IPS DF 4.7 (cell line): ENCODE data around the gene ST8SIA1.

ENCODE experiments used
- DNase-seq: peaks from one replicate; pipeline ENCODE4 v3.0.0-alpha.2; 2013; ENCODE audit warnings: low spot score; ENCODE audit errors: extremely low read depth

Gene ST8SIA1

GRCh38 chr12:22242726-22243125, 91.8 kb downstream of the ST8SIA1 start:
- DNase-seq, result no peak

- DNase-seq, result no peak
Measured at GRCh38 chr12:22238211-22238610, 96.3 kb downstream of the ST8SIA1 start.

DNA sequence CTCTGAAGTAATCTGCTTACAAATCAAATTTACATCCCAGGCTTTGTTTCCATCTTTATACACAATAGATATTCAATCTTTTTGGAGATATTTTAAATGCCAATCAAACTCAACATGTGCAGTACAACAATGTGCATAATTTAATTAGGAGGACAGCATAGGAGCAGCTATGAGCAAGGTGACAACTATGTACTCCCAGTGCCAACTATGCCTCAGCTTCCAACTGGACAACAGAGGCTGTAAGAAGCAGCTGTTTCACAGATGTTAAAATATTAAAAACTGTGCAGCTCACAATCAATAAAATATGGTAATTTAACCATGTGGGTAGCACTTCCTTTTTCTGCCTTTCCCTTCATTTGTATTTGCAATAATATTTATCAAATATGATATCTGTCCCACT, 99.9 kb downstream of the ST8SIA1 start:
- DNase-seq, result no peak

DNA sequence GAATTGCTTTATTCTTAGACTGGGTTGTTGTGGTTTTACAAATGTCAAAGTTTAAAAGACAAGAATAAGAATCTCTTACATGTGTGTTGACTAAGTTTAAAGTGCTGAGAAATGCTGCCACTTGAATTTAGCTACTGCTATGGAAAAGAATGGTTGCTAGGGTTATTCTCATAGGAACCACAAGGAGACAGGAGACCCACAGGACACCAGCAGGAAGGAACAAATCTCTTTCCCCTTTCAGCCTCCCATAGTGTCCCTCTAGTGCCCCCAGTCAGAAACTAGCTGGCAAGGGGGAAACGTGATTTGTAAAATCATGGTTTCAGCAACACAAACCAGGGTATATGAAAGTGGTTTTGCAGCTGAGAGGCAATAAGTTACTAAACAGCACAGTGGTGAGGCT, 102.7 kb downstream of the ST8SIA1 start:
- no peak for DNase-seq

GRCh38 chr12:22231078-22231477, 103.4 kb downstream of the ST8SIA1 start:
- no peak for DNase-seq

- DNase-seq, result no peak
Measured at GRCh38 chr12:22230280-22230794, 104.2 kb downstream of the ST8SIA1 start.

GRCh38 chr12:22229652-22230279, 104.7 kb downstream of the ST8SIA1 start:
- DNase-seq, result no peak

- DNase-seq, result no peak
Measured at GRCh38 chr12:22228022-22228875, 106.3 kb downstream of the ST8SIA1 start.

- no peak for DNase-seq
Measured at GRCh38 chr12:22223356-22223755, 111.2 kb downstream of the ST8SIA1 start.

DNA sequence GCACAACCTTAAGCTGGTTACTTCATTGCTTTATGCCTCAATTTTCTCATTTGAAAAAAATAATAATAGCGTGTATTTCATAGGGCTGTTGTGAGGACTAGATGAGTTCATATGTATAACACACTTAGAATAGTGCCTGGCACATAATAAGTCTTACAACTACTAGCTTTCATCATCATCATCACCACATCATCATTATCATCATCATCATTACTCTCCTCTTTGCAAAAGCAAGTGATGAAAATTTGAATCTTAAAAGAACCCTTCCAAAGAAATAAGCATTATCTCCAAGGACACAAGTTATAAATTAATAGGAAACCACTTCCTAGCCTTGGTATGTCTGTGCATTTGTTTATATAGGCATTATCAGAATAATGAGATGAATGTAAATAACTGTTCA, 117.0 kb downstream of the ST8SIA1 start:
- no peak for DNase-seq

- no peak for DNase-seq
Measured at GRCh38 chr12:22215467-22216253, 118.8 kb downstream of the ST8SIA1 start.

GRCh38 chr12:22211128-22211527, 123.4 kb downstream of the ST8SIA1 start:
- DNase-seq, result no peak

DNA sequence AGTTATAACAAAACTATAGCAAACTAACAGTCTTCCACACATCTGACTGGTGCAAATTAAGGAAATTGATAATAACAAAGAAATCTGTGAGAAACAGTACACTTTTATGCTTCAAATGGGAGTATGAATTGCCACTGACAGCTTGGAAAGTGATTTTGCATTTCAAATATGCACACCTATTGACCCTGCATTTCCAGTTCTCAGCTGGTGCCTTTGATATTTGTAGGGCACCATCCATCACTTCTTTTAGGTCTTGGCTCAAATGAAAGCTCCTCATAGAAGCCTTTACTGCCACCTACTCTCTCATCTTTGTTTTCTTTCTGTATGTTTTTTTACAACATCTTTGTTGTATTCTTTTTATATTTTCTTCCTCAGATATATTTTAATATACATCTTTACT, 125.1 kb downstream of the ST8SIA1 start:
- no peak for DNase-seq

- no peak for DNase-seq
Measured at GRCh38 chr12:22206111-22206728, 128.3 kb downstream of the ST8SIA1 start.

DNA sequence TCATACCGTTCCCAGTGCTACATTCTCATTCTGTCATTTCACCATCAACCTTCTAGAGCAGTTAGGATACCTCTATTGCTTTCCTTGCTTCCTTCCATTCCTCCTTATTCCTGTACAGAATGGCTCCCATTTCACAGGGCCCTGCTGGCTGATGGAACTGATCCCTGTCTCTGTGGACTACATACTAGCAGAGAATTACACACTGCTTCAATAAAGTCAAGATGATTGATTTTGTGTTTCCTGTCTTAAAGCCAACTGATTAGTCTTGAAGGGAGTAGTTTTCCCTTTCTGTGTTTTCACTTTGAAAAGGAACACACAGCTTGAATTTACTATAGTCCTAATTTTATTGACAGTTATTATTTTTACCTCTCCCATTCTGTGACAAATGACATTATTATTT, 130.1 kb downstream of the ST8SIA1 start:
- no peak for DNase-seq

DNA sequence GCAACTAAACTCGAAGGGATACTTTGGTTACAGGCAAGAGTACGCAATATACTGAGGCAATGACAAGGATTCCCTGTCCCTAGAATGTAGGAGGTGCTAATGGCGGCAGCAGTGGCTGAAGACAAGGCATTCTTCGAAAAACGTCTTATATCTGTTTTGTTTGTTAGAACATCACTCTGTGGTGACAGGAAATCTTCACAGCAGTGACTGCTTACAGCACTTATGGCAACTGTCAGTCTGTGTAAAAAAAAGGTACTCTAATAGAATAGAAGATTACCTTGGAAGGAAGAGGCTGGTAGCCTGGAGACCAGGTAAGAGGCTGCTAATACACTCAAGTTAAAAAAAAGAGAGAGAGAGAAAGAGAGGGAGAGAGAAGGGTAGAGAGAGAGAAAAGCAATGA, 131.7 kb downstream of the ST8SIA1 start:
- no peak for DNase-seq

GRCh38 chr12:22201101-22201500, 133.4 kb downstream of the ST8SIA1 start:
- DNase-seq, result no peak

DNA sequence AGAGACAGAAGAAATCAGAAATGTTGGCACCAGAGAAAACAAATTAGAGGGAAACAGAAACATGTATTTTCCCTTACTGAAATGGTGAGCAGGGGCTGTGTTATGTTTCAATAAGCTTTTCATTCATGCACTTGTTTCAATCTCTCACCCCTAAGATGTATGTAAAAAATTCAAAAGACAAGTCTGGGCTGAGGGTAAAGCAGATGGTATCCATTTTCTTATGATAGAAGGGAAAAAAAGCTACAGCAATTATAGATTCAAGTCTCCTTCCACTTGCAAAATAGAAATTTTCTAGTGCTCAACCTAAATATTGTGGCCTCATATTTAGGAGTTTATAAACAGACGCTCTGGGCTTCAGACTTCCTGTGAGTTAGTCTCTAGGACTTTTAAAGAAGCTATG, 138.3 kb downstream of the ST8SIA1 start:
- DNase-seq, result no peak

DNA sequence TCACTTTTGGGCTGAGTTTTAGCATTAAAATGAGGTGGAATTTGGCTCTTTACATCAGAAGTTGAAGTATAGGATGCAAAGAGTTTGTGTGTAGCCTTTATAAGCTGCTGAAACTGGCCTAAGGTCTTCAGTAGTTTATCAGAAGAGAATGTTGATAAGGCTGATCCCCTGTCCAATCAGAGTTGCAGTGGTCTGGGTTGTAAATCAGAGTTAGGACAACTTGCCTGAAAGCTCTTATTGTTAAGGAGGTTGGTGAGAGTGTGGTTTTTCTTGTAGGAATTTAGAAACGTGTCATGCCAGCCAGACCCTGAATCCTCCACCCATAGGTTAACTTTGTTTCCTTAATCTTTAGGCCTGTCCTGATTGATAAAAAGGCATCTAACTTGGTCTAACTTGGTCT, 143.5 kb downstream of the ST8SIA1 start:
- no peak for DNase-seq

- no peak for DNase-seq
Measured at GRCh38 chr12:22188431-22188830, 146.1 kb downstream of the ST8SIA1 start.

DNA sequence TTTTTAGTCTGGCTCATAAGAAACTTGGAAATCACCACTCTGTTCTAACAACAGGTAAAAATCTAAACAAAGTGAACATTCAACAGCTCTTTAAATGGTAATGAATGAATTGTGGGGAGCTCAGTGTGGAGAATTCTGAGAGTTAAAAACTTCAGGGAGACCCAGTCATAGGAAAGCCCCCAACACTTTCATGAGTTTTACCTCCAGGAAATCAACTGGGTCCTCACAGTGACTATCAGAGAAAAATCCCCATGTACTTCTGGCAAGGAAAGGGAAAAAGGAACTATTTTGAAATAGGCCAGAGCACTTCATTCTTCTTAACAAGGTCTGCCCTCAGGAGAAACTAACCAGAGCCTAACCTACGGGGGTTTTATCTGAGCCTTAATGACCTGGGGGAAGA, 153.8 kb downstream of the ST8SIA1 start:
- DNase-seq, result no peak

DNA sequence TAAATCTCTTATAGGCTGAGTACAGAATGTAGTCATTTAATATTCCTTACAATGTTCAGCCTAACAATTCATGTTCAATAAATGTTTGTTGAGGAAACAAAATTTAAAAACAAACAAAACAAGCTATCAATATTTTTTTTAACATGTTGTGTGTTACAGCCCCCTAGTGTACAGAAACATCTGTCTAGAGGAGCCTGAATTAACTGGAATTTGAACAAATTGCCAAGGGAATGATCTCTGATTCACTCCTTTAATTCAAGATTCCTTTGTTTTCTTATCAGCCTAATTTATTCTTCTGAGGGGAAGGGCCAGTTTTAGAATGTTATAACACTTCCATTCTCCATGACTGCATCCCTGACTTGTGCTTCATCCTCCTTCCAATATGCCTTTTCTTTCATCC, 161.3 kb downstream of the ST8SIA1 start:
- DNase-seq, result no peak
